Esophagus muscularis mucosa (tissue), 4 donors: ENCODE data around the gene PHC3.

Source experiments
- CTCF ChIP-seq, 3 experiments: fragments of 200-600 bp in 2 of 3; fragments of 450-650 bp in 1 of 3; sonication (generic) in 2 of 3; IDR thresholded peaks; one replicate each; pipeline ENCODE4 v1.5.1; 2017 to 2019; ENCODE audit warnings: antibody characterized with exemption in 3 of 3, mild to moderate bottlenecking in 2 of 3, moderate library complexity in 1 of 3
- EP300 ChIP-seq: sonication (generic); formaldehyde crosslinking; IDR thresholded peaks from one replicate; pipeline ENCODE4 v1.6.1; 2017; ENCODE audit warnings: antibody characterized with exemption
- POLR2A ChIP-seq: fragments of 450-650 bp; IDR thresholded peaks from one replicate; pipeline ENCODE4 v1.6.1; 2017; ENCODE audit warnings: antibody characterized with exemption, moderate library complexity, mild to moderate bottlenecking, low read depth
- POLR2AphosphoS5 ChIP-seq, 2 donors: sonication (generic); formaldehyde crosslinking; IDR thresholded peaks; one replicate each; pipeline ENCODE4 v1.6.1; 2017; ENCODE audit warnings: antibody characterized with exemption in 2 of 2

DNA sequence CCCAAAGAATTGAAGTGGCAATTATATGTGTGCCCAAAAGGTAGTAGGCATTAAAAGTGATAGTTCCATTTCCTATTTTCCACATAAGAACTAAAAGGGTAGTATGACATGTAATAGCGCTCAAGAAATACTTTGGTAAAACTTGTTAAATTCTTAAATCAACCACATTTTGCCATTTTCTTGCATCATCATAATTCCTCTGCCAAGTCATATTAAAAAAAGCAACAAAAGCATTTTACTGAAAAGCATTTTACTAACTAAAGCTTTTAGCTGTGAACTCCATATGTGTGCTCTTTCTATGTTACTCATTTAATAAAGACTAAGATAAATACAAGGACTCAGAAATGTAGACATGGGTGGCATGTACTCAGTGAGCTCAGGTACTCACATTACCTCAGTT is 73.6 kb downstream of the PHC3 start:
- TF ChIP-seq POLR2A (no peak), CTCF (IDR thresholded peaks at IDR 0.05) (no peak), EP300 (no peak), POLR2AphosphoS5 (IDR thresholded peaks at IDR 0.05) (no peak)
